ENCODE results near the gene SALL2.
"Not testable (repeated sequence)": the region's sequence is repeated elsewhere in the genome, so short reads cannot be mapped to it uniquely, and the experiment has no call there.

SALL2 gene

GRCh38 chr14:21525962-21526671 lies at the start of gene SALL2:
Gene SALL2 (minus strand): TSS chr14:21526346. CDS start chr14:21526127, 219 bp downstream.
- peak; percentile 69 for DNase-seq (ENCODE audit: low spot score)

GRCh38 chr14:21575661-21576060 lies 49.5 kb upstream of the SALL2 start:
- DNase-seq (ENCODE audit: low spot score) = no peak

- DNase-seq (ENCODE audit: low spot score) = no peak
These were observed 46.5 kb upstream of the SALL2 start for GRCh38 chr14:21572604-21573003.

GRCh38 chr14:21558703-21559170 lies 32.6 kb upstream of the SALL2 start:
- DNase-seq (ENCODE audit: low spot score) = no peak

- DNase-seq (ENCODE audit: low spot score) = peak; percentile 80
These were observed 31.1 kb upstream of the SALL2 start for GRCh38 chr14:21557084-21557901.

- no peak for DNase-seq (ENCODE audit: low spot score)
These were observed 30.4 kb upstream of the SALL2 start for GRCh38 chr14:21556378-21557083.

GRCh38 chr14:21553266-21553665 lies 27.1 kb upstream of the SALL2 start:
- no peak for DNase-seq (ENCODE audit: low spot score)

GRCh38 chr14:21544588-21544987 lies 18.4 kb upstream of the SALL2 start:
- DNase-seq (ENCODE audit: low spot score) = not testable (repeated sequence)

- no peak for DNase-seq (ENCODE audit: low spot score)
These were observed 17.8 kb upstream of the SALL2 start for GRCh38 chr14:21543963-21544362.

- no peak for DNase-seq (ENCODE audit: low spot score)
These were observed 17.4 kb upstream of the SALL2 start for GRCh38 chr14:21543521-21543960.

GRCh38 chr14:21541413-21542074 lies 15.4 kb upstream of the SALL2 start:
- DNase-seq (ENCODE audit: low spot score) = no peak

GRCh38 chr14:21539189-21539940 lies 13.2 kb upstream of the SALL2 start:
- DNase-seq (ENCODE audit: low spot score) = no peak

- no peak for DNase-seq (ENCODE audit: low spot score)
These were observed 10.9 kb upstream of the SALL2 start for GRCh38 chr14:21537090-21537424.

GRCh38 chr14:21536418-21537089 lies 10.4 kb upstream of the SALL2 start:
- no peak for DNase-seq (ENCODE audit: low spot score)

- DNase-seq (ENCODE audit: low spot score) = no peak
These were observed 9.6 kb upstream of the SALL2 start for GRCh38 chr14:21535545-21536417.

- DNase-seq (ENCODE audit: low spot score) = no peak
These were observed 8.4 kb upstream of the SALL2 start for GRCh38 chr14:21534576-21534975.

GRCh38 chr14:21533294-21533693 lies 7.1 kb upstream of the SALL2 start:
- DNase-seq (ENCODE audit: low spot score) = no peak

- DNase-seq (ENCODE audit: low spot score) = no peak
These were observed 3.4 kb upstream of the SALL2 start for GRCh38 chr14:21529515-21529914.

GRCh38 chr14:21528381-21529348 lies 2.5 kb upstream of the SALL2 start:
- DNase-seq (ENCODE audit: low spot score) = no peak
